HEK293 (cell line): Measurements from ENCODE around the gene NTN5.

Experiments used
- BCL6B ChIP-seq: fragments of 450-650 bp; formaldehyde crosslinking; IDR thresholded peaks from 2 replicates; pipeline ENCODE4 v1.5.1; 2017; ENCODE audit warnings: missing biosample characterization, missing genetic modification characterization
- KLF1 ChIP-seq: fragments of 450-650 bp; formaldehyde crosslinking; IDR thresholded peaks from 2 replicates; pipeline ENCODE4 v1.5.1; 2016; ENCODE audit warnings: missing biosample characterization, missing genetic modification characterization
- KLF7 ChIP-seq: fragments of 450-650 bp; formaldehyde crosslinking; IDR thresholded peaks from 2 replicates; pipeline ENCODE4 v1.5.1; 2016; ENCODE audit warnings: missing biosample characterization, missing genetic modification characterization, borderline replicate concordance
- KLF8 ChIP-seq: fragments of 450-650 bp; formaldehyde crosslinking; IDR thresholded peaks from 2 replicates; pipeline ENCODE4 v1.5.1; 2016; ENCODE audit warnings: missing biosample characterization, missing genetic modification characterization
- PRDM10 ChIP-seq: fragments of 450-650 bp; formaldehyde crosslinking; IDR thresholded peaks from 2 replicates; pipeline ENCODE4 v1.5.1; 2016; ENCODE audit warnings: missing biosample characterization, missing genetic modification characterization
- PRDM2 ChIP-seq: fragments of 450-650 bp; formaldehyde crosslinking; IDR thresholded peaks from 2 replicates; pipeline ENCODE4 v1.5.1; 2016; ENCODE audit warnings: missing biosample characterization, missing genetic modification characterization, borderline replicate concordance
- ZBTB20 ChIP-seq: fragments of 450-650 bp; formaldehyde crosslinking; IDR thresholded peaks from 2 replicates; pipeline ENCODE4 v1.5.1; 2016; ENCODE audit warnings: missing biosample characterization, missing genetic modification characterization
- ZBTB21 ChIP-seq: fragments of 450-650 bp; formaldehyde crosslinking; IDR thresholded peaks from 2 replicates; pipeline ENCODE4 v1.5.1; 2017; ENCODE audit warnings: missing biosample characterization, missing genetic modification characterization
- ZBTB6 ChIP-seq: fragments of 450-650 bp; formaldehyde crosslinking; IDR thresholded peaks from 2 replicates; pipeline ENCODE4 v1.5.1; 2017; ENCODE audit warnings: missing biosample characterization, missing genetic modification characterization
- ZBTB7A ChIP-seq: fragments of 450-650 bp; formaldehyde crosslinking; IDR thresholded peaks from 2 replicates; pipeline ENCODE4 v1.5.1; 2016; ENCODE audit warnings: low read depth, missing biosample characterization, missing genetic modification characterization
- ZNF335 ChIP-seq: fragments of 450-650 bp; formaldehyde crosslinking; conservative IDR thresholded peaks from 2 replicates; pipeline ENCODE4 v1.5.1; 2016; ENCODE audit warnings: missing biosample characterization, missing genetic modification characterization
- ZNF366 ChIP-seq: fragments of 450-650 bp; formaldehyde crosslinking; conservative IDR thresholded peaks from 2 replicates; pipeline ENCODE4 v1.5.1; 2016; ENCODE audit warnings: missing biosample characterization, missing genetic modification characterization
- ZNF394 ChIP-seq: fragments of 450-650 bp; formaldehyde crosslinking; IDR thresholded peaks from 2 replicates; pipeline ENCODE4 v1.5.1; 2016; ENCODE audit warnings: missing biosample characterization, missing genetic modification characterization, mild to moderate bottlenecking, moderate library complexity, borderline replicate concordance
- ZNF518A ChIP-seq: fragments of 450-650 bp; formaldehyde crosslinking; conservative IDR thresholded peaks from 2 replicates; pipeline ENCODE4 v1.5.1; 2016; ENCODE audit warnings: low read depth, missing biosample characterization, missing genetic modification characterization
- ZNF658 ChIP-seq: fragments of 450-650 bp; formaldehyde crosslinking; IDR thresholded peaks from 2 replicates; pipeline ENCODE4; 2016; ENCODE audit warnings: missing biosample characterization, missing genetic modification characterization
- ZNF76 ChIP-seq: fragments of 450-650 bp; formaldehyde crosslinking; IDR thresholded peaks from 2 replicates; pipeline ENCODE4; 2016; ENCODE audit warnings: low read depth, missing biosample characterization, missing genetic modification characterization, borderline replicate concordance

NTN5 gene

GRCh38 chr19:48720613-48721296 is 47.9 kb upstream of the NTN5 start (continued):
- TF ChIP-seq PRDM2 (tag by site-specific recombination), result no peak
- no peak for TF ChIP-seq ZNF658 (tag by site-specific recombination)
- peak; percentile 60 for TF ChIP-seq ZNF366 (tag by site-specific recombination)
- peak; percentile 63; the same call in 1 of the 2 replicates for TF ChIP-seq ZBTB6 (tag by site-specific recombination)
- TF ChIP-seq BCL6B (tag by site-specific recombination), result no peak
- TF ChIP-seq KLF8 (tag by site-specific recombination), result peak; percentile 88
- peak; percentile 98 for TF ChIP-seq ZNF335 (tag by site-specific recombination)
- TF ChIP-seq ZBTB7A (tag by site-specific recombination), result no peak
- TF ChIP-seq ZBTB20 (tag by site-specific recombination), result peak; percentile 68
- TF ChIP-seq KLF7, result peak; percentile 71; the same call in 1 of the 2 replicates
- TF ChIP-seq ZNF518A (tag by site-specific recombination), result 0 out of 2 replicates have a peak, but pooled peaks have one; percentile 35
- peak; percentile 96 for TF ChIP-seq ZNF394 (tag by site-specific recombination)
- TF ChIP-seq KLF1 (tag by site-specific recombination), result peak; percentile 69
- TF ChIP-seq ZBTB21 (tag by site-specific recombination), result peak; percentile 54; the same call in 1 of the 2 replicates
- peak; percentile 95 for TF ChIP-seq ZNF76 (tag by site-specific recombination)
- TF ChIP-seq PRDM10, result peak; percentile 38
